ENCODE measurements around the gene CARMIL1. TPM values are rescaled to one million over a fixed set of nuclear protein-coding genes. Genes with fewer than 3 reads are reported as not detected.

Gene CARMIL1
- under 1 TPM; 0.56 to 0.76 TPM for total RNA-seq

GRCh38 chr6:25278914-25279747 lies at the start of gene CARMIL1:
Gene CARMIL1 (plus strand): TSS chr6:25279374. CDS start chr6:25279796, 422 bp downstream.
- H3K36me3 Mint-ChIP-seq = no peaks in the 10 kb centered on the region
- DNase-seq (ENCODE audit: low spot score) (peak; percentile 73), ATAC-seq (peak; percentile 82 to 90)
- H3K4me3 Mint-ChIP-seq = peak within 1 kb of the TSS; percentile 84
- H3K27ac Mint-ChIP-seq = no peak within 1 kb of the TSS
- no peaks in the 10 kb centered on the region for H3K9me3 Mint-ChIP-seq
- H3K4me1 Mint-ChIP-seq (ENCODE audit: low read depth in 2 of 2) = peaks cover 4 to 13% of the 10 kb centered on the region in 2 donors
- peaks cover 12 to 51% of the 10 kb centered on the region in 2 donors for H3K27me3 Mint-ChIP-seq

- Mint-ChIP-seq H3K36me3 (no peaks in the 10 kb centered on the region), H3K27me3 (peaks cover 2 to 8% of the 10 kb centered on the region in 2 donors), H3K27ac (no peak overlapping the region), H3K9me3 (no peaks in the 10 kb centered on the region), H3K4me1 (ENCODE audit: low read depth in 2 of 2) (peaks cover 6 to 11% of the 10 kb centered on the region in 2 donors), H3K4me3 (no peak overlapping the region)
- ATAC-seq (no peak), DNase-seq (ENCODE audit: low spot score) (no peak)
Observed at GRCh38 chr6:25229671-25230321, 49.4 kb upstream of the CARMIL1 start.

DNA sequence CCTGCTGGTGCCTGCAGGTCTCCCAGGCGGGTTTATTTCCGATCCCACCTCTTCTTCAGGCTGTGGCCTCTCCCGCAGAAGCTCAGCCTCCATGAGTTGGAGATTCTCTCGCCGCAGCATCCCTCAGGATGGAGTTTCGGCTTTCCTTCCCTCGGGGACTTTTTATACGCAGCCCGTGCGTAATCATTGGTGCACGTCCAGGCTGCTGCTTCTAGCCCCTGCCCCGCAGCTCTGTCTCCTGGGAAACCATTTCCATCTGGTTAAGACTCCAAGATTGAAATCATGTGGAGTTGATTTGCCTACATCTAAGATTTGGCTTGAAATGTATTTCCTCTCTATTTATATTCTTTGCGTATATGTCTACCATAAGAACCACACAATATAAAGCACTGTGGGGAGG lies 46.7 kb upstream of the CARMIL1 start:
- Mint-ChIP-seq H3K4me1 (ENCODE audit: low read depth in 2 of 2) (peaks cover 4 to 10% of the 10 kb centered on the region in 2 donors), H3K4me3 (no peak overlapping the region), H3K9me3 (no peaks in the 10 kb centered on the region), H3K27ac (no peak overlapping the region), H3K36me3 (no peaks in the 10 kb centered on the region), H3K27me3 (peaks cover 2 to 8% of the 10 kb centered on the region in 2 donors)
- ATAC-seq = no peak
- no peak for DNase-seq (ENCODE audit: low spot score)

DNA sequence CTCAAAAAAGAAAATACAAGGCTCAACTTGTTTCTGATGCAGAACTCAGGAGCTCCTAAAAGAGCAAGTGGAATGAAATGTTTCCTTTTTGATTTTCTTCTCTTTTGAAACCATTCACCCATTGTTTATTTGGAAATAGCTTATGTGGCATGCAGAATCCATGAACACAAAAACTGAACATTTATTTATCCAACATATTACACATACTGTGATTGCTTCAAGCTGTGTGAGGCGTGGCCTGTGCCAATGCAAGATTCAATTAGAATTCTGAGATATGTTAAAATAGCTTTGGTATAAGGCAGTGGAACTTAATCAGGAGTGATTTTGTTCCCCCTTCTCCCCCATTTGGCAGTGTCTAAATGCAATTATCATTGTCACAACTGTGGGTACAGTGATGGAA lies 45.9 kb upstream of the CARMIL1 start:
- H3K27ac Mint-ChIP-seq = no peak overlapping the region
- H3K4me1 Mint-ChIP-seq (ENCODE audit: low read depth in 2 of 2) = peaks cover 4 to 5% of the 10 kb centered on the region in 2 donors
- DNase-seq (ENCODE audit: low spot score) (no peak), ATAC-seq (no peak)
- H3K9me3 Mint-ChIP-seq = no peaks in the 10 kb centered on the region
- H3K27me3 Mint-ChIP-seq = peaks cover 2 to 8% of the 10 kb centered on the region in 2 donors
- H3K4me3 Mint-ChIP-seq = no peak overlapping the region
- no peaks in the 10 kb centered on the region for H3K36me3 Mint-ChIP-seq

DNA sequence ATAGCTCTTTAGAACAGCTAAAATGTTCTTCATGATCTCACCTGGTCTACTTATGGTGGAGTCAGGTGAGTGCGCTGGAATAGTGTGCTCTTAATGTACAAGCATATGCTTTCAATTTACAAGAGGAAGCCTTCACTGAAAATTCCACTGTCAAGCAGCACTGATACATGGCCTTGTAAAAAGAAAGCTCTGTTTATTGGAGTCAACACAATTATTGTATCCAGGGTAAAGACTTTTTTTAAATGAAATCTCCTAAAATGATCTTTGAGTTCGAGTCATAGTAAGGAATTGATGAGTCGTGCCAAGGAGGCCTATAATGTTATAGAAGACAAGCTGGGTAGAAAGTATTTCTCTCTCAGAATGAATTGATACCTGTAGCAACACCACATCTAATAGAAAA lies 41.6 kb upstream of the CARMIL1 start:
- H3K9me3 Mint-ChIP-seq = no peaks in the 10 kb centered on the region
- H3K4me1 Mint-ChIP-seq (ENCODE audit: low read depth in 2 of 2) = peaks cover 4 to 5% of the 10 kb centered on the region in 2 donors
- ATAC-seq = no peak
- no peak overlapping the region for H3K4me3 Mint-ChIP-seq
- H3K27ac Mint-ChIP-seq = no peak overlapping the region
- no peak for DNase-seq (ENCODE audit: low spot score)
- no peaks in the 10 kb centered on the region for H3K36me3 Mint-ChIP-seq
- H3K27me3 Mint-ChIP-seq = peaks cover 6 to 7% of the 10 kb centered on the region in 2 donors

DNA sequence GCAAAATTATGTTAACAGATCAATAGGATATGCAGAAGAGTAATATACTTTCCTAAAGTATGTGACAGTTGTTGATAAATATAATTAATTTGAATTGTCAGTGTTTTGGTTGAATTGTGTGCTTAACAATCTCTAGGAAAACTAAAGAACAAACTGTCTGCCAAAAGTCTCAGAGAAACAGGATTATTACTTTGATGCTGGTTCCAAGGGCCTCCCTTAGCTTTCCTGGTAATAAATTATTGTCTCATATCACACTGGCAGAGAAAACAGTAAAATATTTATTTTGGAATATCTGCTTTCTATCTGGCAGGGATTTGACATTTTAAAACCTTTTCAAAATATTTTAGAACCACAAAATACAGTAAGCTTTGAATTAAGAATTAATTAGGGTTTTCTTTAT lies 40.1 kb upstream of the CARMIL1 start:
- no peak for DNase-seq (ENCODE audit: low spot score)
- Mint-ChIP-seq H3K4me3 (no peak overlapping the region), H3K27ac (no peak overlapping the region), H3K27me3 (peaks cover 0 to 7% of the 10 kb centered on the region in 2 donors), H3K9me3 (no peaks in the 10 kb centered on the region), H3K36me3 (no peaks in the 10 kb centered on the region), H3K4me1 (ENCODE audit: low read depth in 2 of 2) (peaks cover 4 to 5% of the 10 kb centered on the region in 2 donors)
- ATAC-seq = no peak

DNA sequence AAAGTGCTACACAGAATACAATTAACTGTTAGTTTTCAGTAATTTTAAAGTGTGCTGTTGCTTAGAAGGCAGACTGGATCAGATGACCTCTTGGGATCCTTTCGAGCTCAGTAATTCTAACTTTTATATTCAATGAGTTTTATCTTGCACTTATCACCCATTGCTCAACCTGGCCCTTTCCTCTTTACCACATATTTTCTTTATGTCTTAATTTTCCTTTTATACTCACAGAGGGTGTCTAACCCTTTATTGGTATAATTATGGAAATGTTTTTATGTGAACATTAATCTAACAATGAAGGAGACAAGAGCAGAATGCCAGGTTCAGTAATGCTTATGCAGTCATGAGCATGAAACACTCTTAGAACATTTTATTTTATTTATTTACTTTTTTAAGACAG lies 39.7 kb upstream of the CARMIL1 start:
- H3K27me3 Mint-ChIP-seq = peaks cover 3 to 8% of the 10 kb centered on the region in 2 donors
- H3K4me3 Mint-ChIP-seq = no peak overlapping the region
- H3K4me1 Mint-ChIP-seq (ENCODE audit: low read depth in 2 of 2) = peaks cover 4 to 5% of the 10 kb centered on the region in 2 donors
- no peaks in the 10 kb centered on the region for H3K36me3 Mint-ChIP-seq
- H3K9me3 Mint-ChIP-seq = no peaks in the 10 kb centered on the region
- no peak overlapping the region for H3K27ac Mint-ChIP-seq
- ATAC-seq (no peak), DNase-seq (ENCODE audit: low spot score) (no peak)

GRCh38 chr6:25242567-25242966 lies 36.6 kb upstream of the CARMIL1 start:
- Mint-ChIP-seq H3K4me3 (no peak overlapping the region), H3K36me3 (no peaks in the 10 kb centered on the region), H3K27ac (no peak overlapping the region), H3K9me3 (no peaks in the 10 kb centered on the region), H3K4me1 (ENCODE audit: low read depth in 2 of 2) (no peaks in the 10 kb centered on the region), H3K27me3 (peaks cover 6 to 11% of the 10 kb centered on the region in 2 donors)
- DNase-seq (ENCODE audit: low spot score) (no peak), ATAC-seq (no peak)

- H3K4me1 Mint-ChIP-seq (ENCODE audit: low read depth in 2 of 2) = no peaks in the 10 kb centered on the region
- H3K27me3 Mint-ChIP-seq = peaks cover 6 to 11% of the 10 kb centered on the region in 2 donors
- H3K27ac Mint-ChIP-seq = peak overlapping the region in 1 of 2 donors; percentile 22
- H3K4me3 Mint-ChIP-seq = no peak overlapping the region
- ATAC-seq (no peak), DNase-seq (ENCODE audit: low spot score) (no peak)
- H3K36me3 Mint-ChIP-seq = no peaks in the 10 kb centered on the region
- no peaks in the 10 kb centered on the region for H3K9me3 Mint-ChIP-seq
Observed at GRCh38 chr6:25244865-25245264, 34.3 kb upstream of the CARMIL1 start.

- no peaks in the 10 kb centered on the region for H3K9me3 Mint-ChIP-seq
- no peak overlapping the region for H3K4me3 Mint-ChIP-seq
- no peak for DNase-seq (ENCODE audit: low spot score)
- H3K27ac Mint-ChIP-seq = no peak overlapping the region
- H3K36me3 Mint-ChIP-seq = no peaks in the 10 kb centered on the region
- no peaks in the 10 kb centered on the region for H3K4me1 Mint-ChIP-seq (ENCODE audit: low read depth in 2 of 2)
- H3K27me3 Mint-ChIP-seq = peaks cover 10 to 23% of the 10 kb centered on the region in 2 donors
- no peak for ATAC-seq
Observed at GRCh38 chr6:25248123-25248522, 31.1 kb upstream of the CARMIL1 start.

- no peaks in the 10 kb centered on the region for H3K9me3 Mint-ChIP-seq
- DNase-seq (ENCODE audit: low spot score) (no peak), ATAC-seq (no peak)
- no peak overlapping the region for H3K4me3 Mint-ChIP-seq
- peaks cover 10 to 26% of the 10 kb centered on the region in 2 donors for H3K27me3 Mint-ChIP-seq
- H3K4me1 Mint-ChIP-seq (ENCODE audit: low read depth in 2 of 2) = no peaks in the 10 kb centered on the region
- H3K36me3 Mint-ChIP-seq = no peaks in the 10 kb centered on the region
- H3K27ac Mint-ChIP-seq = no peak overlapping the region
Observed at GRCh38 chr6:25249133-25249532, 30.0 kb upstream of the CARMIL1 start.

DNA sequence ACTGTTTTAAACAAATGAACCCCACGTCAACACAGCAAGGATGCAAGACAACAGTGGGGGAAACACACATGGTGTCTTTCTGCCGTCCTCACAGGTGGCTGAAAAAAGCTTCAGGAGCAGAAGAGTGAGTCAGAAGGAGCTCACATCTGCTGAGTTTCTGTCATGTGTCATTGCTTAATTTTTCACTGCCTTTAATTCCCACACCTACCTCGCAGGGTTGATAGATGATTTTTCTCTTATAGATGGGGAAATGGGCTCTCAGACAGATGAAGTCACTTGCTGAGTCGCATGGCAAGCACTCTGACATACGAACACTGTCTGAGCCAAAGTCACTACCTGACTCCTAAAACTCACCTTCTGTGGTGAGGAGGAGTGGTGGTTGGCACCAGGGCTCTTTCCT lies 28.3 kb upstream of the CARMIL1 start:
- Mint-ChIP-seq H3K36me3 (no peaks in the 10 kb centered on the region), H3K4me1 (ENCODE audit: low read depth in 2 of 2) (no peaks in the 10 kb centered on the region), H3K9me3 (no peaks in the 10 kb centered on the region), H3K4me3 (no peak overlapping the region), H3K27me3 (peaks cover 5 to 24% of the 10 kb centered on the region in 2 donors), H3K27ac (no peak overlapping the region)
- no peak for ATAC-seq
- no peak for DNase-seq (ENCODE audit: low spot score)

GRCh38 chr6:25251426-25251825 lies 27.7 kb upstream of the CARMIL1 start:
- DNase-seq (ENCODE audit: low spot score) (no peak), ATAC-seq (no peak)
- H3K27me3 Mint-ChIP-seq = peaks cover 8 to 28% of the 10 kb centered on the region in 2 donors
- H3K4me3 Mint-ChIP-seq = no peak overlapping the region
- H3K9me3 Mint-ChIP-seq = no peaks in the 10 kb centered on the region
- no peaks in the 10 kb centered on the region for H3K36me3 Mint-ChIP-seq
- no peaks in the 10 kb centered on the region for H3K4me1 Mint-ChIP-seq (ENCODE audit: low read depth in 2 of 2)
- no peak overlapping the region for H3K27ac Mint-ChIP-seq

GRCh38 chr6:25253351-25253750 lies 25.8 kb upstream of the CARMIL1 start:
- H3K27me3 Mint-ChIP-seq = peaks cover 8 to 36% of the 10 kb centered on the region in 2 donors
- ATAC-seq (no peak), DNase-seq (ENCODE audit: low spot score) (no peak)
- no peaks in the 10 kb centered on the region for H3K4me1 Mint-ChIP-seq (ENCODE audit: low read depth in 2 of 2)
- no peak overlapping the region for H3K27ac Mint-ChIP-seq
- H3K4me3 Mint-ChIP-seq = no peak overlapping the region
- no peaks in the 10 kb centered on the region for H3K36me3 Mint-ChIP-seq
- H3K9me3 Mint-ChIP-seq = no peaks in the 10 kb centered on the region
